ENCODE results near the gene ARHGAP6. TPM values are rescaled to one million over a fixed set of nuclear protein-coding genes. Genes with fewer than 3 reads are reported as not detected.

ARHGAP6 gene
- polyA plus RNA-seq, 3 donors, result 0.31 to 1.1 (median 0.40) TPM

GRCh38 chrX:11664211-11665167 is 1.2 kb downstream of the ARHGAP6 start:
- H3K27ac Mint-ChIP-seq, result no peak overlapping the region
- TF ChIP-seq CTCF (IDR thresholded peaks at IDR 0.05), result no peak
- Histone ChIP-seq H3K79me2 (ENCODE audit: insufficient read depth, low read length) (no peaks in the 10 kb centered on the region), H2AFZ (ENCODE audit: insufficient read depth, low read depth, low read length, poor library complexity, severe bottlenecking) (no peak overlapping the region), H3K4me3 (replicated peaks in 1 of 3; ENCODE audit: low read depth in 2 of 3, low read length in 3 of 3) (no peak overlapping the region), H3K36me3 (replicated peaks in 1 of 2; ENCODE audit: control insufficient read depth in 1 of 2, insufficient read depth in 2 of 2, low read length in 2 of 2) (no peaks in the 10 kb centered on the region), H3K4me1 (ENCODE audit: control insufficient read depth in 1 of 2, insufficient read depth in 2 of 2, low read length in 2 of 2) (no peaks in the 10 kb centered on the region), H3K9me3 (replicated peaks in 1 of 2; ENCODE audit: control insufficient read depth in 1 of 2, insufficient read depth in 1 of 2, low read length in 2 of 2) (peaks cover 0 to 9% of the 10 kb centered on the region in 2 donors), H3K27ac (ENCODE audit: low read depth in 1 of 2, low read length in 2 of 2) (no peak overlapping the region), H3K27me3 (ENCODE audit: control insufficient read depth in 2 of 2, insufficient read depth in 2 of 2, low read length in 2 of 2) (peaks cover 10 to 51% of the 10 kb centered on the region in 2 donors), H3K9ac (ENCODE audit: insufficient read depth, low read length, poor library complexity, severe bottlenecking) (no peak overlapping the region), H4K20me1 (ENCODE audit: insufficient read depth, low read length) (no peaks in the 10 kb centered on the region), H3K4me2 (replicated peaks; ENCODE audit: extremely low read depth, low read length, poor library complexity, severe bottlenecking) (no peak overlapping the region)
- WGBS (ENCODE audit: insufficient coverage), result 3% methylated on average over 37 of the region's 73 CpGs
- H3K4me1 Mint-ChIP-seq, result no peaks in the 10 kb centered on the region
- H3K36me3 Mint-ChIP-seq, result no peaks in the 10 kb centered on the region
- H3K4me3 Mint-ChIP-seq, result peak overlapping the region; percentile 31 to 81
- intact Hi-C loops (cut with micrococcal nuclease), result no loop called here
- H3K27me3 Mint-ChIP-seq (ENCODE audit: low read depth in 3 of 3), result peaks cover 37 to 53% (median 37%) of the 10 kb centered on the region in 3 donors
- DNase-seq, result no peak
- H3K9me3 Mint-ChIP-seq, result peaks cover 0 to 18% (median 10%) of the 10 kb centered on the region in 7 donors

- Histone ChIP-seq H2AFZ (ENCODE audit: insufficient read depth, low read depth, low read length, poor library complexity, severe bottlenecking) (no peak overlapping the region), H3K79me2 (ENCODE audit: insufficient read depth, low read length) (no peaks in the 10 kb centered on the region), H3K9me3 (replicated peaks in 1 of 2; ENCODE audit: control insufficient read depth in 1 of 2, insufficient read depth in 1 of 2, low read length in 2 of 2) (peaks cover 0 to 9% of the 10 kb centered on the region in 2 donors), H3K36me3 (replicated peaks in 1 of 2; ENCODE audit: control insufficient read depth in 1 of 2, insufficient read depth in 2 of 2, low read length in 2 of 2) (no peaks in the 10 kb centered on the region), H3K27ac (ENCODE audit: low read depth in 1 of 2, low read length in 2 of 2) (no peak overlapping the region), H3K4me3 (replicated peaks in 1 of 3; ENCODE audit: low read depth in 2 of 3, low read length in 3 of 3) (no peak overlapping the region), H3K9ac (ENCODE audit: insufficient read depth, low read length, poor library complexity, severe bottlenecking) (no peak overlapping the region), H3K4me2 (replicated peaks; ENCODE audit: extremely low read depth, low read length, poor library complexity, severe bottlenecking) (no peak overlapping the region), H3K27me3 (ENCODE audit: control insufficient read depth in 2 of 2, insufficient read depth in 2 of 2, low read length in 2 of 2) (peaks cover 10 to 51% of the 10 kb centered on the region in 2 donors), H4K20me1 (ENCODE audit: insufficient read depth, low read length) (no peaks in the 10 kb centered on the region), H3K4me1 (ENCODE audit: control insufficient read depth in 1 of 2, insufficient read depth in 2 of 2, low read length in 2 of 2) (no peaks in the 10 kb centered on the region)
- WGBS (ENCODE audit: insufficient coverage), result 20% methylated on average over 1 of the region's 6 CpGs
- H3K27ac Mint-ChIP-seq, result no peak overlapping the region
- peaks cover 37 to 53% (median 37%) of the 10 kb centered on the region in 3 donors for H3K27me3 Mint-ChIP-seq (ENCODE audit: low read depth in 3 of 3)
- peak overlapping the region in 1 of 2 donors; percentile 81 for H3K4me3 Mint-ChIP-seq
- H3K36me3 Mint-ChIP-seq, result no peaks in the 10 kb centered on the region
- no peaks in the 10 kb centered on the region for H3K4me1 Mint-ChIP-seq
- intact Hi-C loops (cut with micrococcal nuclease), result no loop called here
- TF ChIP-seq CTCF (IDR thresholded peaks at IDR 0.05), result no peak
- no peak for DNase-seq
- H3K9me3 Mint-ChIP-seq, result peaks cover 0 to 18% (median 10%) of the 10 kb centered on the region in 7 donors
Observed at GRCh38 chrX:11663875-11664210, 1.9 kb downstream of the ARHGAP6 start.
